HG03378 (cell line): Measurements from ENCODE around the gene GOSR2.
A peak's percentile ranks its signal among the peaks of the same experiment; 100 is the strongest.

Experiments
- ATAC-seq: cut with Tn5 transposase; IDR thresholded peaks from one replicate; pipeline ENCODE4 v1.9.1; 2021; ENCODE audit warnings: mild to moderate bottlenecking, moderate library complexity; ENCODE audit not compliant: unreplicated experiment

The GOSR2 gene

DNA sequence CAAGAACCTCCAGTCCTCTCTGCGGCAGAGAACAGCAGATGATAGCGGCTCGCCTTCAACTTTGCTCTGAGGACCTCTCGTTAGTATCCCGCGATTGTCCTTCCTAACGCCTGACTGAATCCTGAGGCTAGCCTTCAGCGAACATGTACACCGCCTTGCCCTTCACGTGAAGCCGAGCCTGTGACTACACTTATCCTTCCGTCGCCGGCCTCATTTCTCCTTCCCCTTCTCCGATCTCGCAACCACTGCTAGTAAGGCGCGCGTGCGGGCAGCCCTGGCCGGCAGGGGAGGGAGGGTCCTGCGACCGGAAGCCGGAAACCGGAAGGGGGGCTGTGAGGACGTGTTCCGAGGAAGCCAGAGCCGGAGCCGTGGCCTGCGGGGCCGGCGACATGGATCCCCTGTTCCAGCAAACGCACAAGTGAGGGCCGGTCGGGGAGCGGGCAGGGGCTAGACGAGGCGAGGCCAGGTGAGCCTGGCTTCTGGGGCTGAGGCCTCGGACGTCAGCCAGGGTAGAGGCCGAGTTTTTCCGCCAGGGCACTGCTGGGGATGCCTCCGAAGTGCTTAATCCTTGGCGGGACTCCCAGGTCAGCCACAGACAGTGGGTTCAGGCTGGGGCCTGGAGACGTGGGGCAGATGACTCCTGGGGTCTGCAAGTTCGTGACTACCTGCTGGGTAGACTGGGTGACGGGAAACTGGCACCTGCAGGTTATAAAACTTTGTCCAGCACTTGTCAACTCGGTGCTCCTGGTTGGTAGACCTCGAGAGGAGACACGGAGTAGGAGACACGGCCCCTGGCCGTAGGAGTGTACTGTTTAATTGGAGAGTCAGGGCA lies at the start of gene GOSR2:
Gene GOSR2 (plus strand): TSS at position 357 of the 832 bp plus-strand sequence. CDS start 33 bp downstream, at position 390.
- ATAC-seq, result peak; percentile 72

DNA sequence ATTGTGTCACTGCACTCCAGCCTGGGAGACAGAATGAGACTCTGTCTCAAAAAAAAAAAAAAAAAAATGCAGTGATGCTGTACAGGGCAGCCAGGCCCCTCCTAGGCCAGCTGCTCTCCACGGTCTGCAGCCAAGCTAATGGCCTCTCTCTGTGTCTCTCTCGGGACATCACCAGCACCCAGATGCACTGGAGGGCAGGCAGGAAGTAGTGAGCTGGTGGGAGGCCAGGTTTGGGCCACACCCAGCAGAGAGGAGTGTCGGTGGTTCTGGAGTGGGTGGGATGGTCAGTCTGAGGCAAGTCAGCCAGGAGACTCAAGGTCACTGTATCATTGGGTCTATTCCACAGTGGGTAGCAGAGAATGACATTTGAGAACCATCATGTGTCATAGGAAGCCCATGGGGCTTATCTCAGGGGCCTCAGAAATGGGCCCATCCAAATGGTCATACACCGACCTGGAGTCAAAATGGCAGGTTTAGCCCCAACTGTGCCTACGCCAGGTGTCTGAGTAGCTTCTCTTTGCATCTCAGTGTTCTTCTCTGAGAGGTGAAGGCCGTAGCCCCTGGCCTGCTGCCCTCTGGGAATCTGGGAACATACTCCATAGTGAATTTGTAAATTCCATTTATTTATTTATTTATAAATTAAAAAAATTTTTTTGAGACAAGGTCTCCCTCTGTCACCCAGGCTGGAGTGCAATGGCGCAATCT lies 48.9 kb upstream of the GOSR2 start:
- no peak for ATAC-seq

DNA sequence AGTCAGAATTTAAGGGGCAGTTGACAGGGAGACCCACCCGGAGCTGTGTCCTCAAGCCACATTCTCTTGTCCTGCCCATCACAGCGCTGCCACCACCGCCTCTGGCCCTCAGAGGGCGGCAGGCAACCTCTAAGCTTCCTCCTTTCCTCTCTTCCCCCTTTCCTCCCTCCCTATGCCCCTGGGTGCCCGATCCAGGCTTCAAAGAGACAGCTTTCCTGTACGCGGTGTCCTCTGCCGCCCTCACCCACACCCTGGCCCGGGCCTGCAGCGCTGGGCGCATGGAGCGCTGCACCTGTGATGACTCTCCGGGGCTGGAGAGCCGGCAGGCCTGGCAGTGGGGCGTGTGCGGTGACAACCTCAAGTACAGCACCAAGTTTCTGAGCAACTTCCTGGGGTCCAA lies 48.1 kb upstream of the GOSR2 start:
- ATAC-seq, result no peak

DNA sequence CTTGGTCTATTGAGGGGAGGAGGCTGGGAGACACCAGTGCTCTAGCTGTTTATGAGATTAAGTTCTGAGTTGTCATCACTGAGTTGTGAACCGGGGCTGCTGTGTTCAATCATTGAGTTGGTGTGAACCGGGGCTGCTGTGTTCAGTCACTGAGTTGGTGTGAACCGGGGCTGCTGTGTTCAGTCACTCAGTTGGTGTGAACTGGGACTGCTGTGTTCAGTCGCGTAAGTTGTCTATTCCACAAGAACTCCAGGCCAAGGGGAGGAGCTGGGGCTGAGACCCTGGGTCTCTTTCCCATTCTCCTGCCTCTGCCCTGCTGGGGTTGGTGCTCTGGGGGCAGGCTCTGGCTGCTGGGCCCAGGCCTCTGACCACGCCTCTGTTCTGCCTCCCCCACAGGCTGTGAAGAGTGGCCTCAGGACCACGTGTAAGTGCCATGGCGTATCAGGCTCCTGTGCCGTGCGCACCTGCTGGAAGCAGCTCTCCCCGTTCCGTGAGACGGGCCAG lies 47.1 kb upstream of the GOSR2 start:
- no peak for ATAC-seq

DNA sequence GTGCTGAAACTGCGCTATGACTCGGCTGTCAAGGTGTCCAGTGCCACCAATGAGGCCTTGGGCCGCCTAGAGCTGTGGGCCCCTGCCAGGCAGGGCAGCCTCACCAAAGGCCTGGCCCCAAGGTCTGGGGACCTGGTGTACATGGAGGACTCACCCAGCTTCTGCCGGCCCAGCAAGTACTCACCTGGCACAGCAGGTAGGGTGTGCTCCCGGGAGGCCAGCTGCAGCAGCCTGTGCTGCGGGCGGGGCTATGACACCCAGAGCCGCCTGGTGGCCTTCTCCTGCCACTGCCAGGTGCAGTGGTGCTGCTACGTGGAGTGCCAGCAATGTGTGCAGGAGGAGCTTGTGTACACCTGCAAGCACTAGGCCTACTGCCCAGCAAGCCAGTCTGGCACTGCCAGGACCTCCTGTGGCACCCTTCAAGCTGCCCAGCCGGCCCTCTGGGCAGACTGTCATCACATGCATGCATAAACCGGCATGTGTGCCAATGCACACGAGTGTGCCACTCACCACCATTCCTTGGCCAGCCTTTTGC lies 46.5 kb upstream of the GOSR2 start:
- ATAC-seq, result no peak

DNA sequence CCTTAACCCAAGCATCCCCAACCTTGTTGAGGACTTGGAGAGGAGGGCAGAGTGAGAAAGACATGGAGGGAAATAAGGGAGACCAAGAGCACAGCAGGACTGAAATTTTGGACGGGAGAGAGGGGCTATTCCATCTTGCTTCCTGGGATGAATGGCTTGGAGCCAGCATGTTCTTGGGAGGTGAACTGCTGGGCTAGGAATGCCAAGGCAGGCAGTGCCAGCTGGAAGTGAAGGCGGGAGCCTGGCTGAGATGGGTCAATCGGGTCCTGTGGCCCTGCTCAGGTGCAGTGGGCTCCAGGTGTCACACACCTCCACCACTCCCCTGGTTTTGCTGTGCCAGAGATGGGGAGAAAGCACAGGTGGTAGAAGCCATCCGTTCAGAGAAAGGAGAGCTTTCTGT lies 46.0 kb upstream of the GOSR2 start:
- ATAC-seq, result no peak

DNA sequence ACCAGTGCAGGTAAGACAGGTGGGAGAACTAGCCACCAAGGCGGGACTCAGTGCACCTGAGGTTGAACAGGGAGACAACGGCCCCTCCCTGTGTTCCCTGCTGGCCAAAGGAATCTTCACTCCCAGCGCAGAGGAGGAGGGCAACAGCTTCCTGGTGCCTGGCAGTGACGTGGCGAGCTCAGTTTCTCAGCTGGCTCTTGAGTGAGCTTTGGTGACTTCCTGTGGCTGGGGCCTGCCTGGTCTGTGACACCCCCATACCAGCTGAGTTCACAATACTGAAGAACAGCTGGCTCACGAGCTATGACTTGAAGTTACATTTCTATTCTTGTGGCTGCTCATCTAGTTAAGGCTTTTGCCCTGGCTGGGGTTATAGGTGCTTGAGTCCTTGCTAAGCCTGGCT lies 45.5 kb upstream of the GOSR2 start:
- no peak for ATAC-seq

DNA sequence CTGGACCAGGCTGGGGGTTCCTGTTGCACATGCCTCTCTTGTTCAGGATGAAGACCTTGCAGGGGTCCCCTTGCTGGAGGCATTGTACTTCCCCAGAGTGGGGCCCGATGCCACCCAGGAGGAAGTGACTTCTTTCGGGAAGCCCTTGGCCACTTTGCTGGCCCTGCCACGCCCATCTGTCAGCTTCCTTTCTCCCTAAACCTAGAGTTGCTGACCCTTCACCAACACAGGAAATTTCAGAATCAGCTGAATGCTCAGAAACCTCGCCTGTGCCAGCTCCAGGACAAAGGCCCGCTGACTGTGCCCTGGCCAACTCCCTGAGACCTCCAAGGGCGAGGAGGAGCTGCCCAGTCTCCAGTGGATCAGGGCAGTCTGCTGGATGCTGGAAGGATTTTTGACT lies 44.9 kb upstream of the GOSR2 start:
- no peak for ATAC-seq

DNA sequence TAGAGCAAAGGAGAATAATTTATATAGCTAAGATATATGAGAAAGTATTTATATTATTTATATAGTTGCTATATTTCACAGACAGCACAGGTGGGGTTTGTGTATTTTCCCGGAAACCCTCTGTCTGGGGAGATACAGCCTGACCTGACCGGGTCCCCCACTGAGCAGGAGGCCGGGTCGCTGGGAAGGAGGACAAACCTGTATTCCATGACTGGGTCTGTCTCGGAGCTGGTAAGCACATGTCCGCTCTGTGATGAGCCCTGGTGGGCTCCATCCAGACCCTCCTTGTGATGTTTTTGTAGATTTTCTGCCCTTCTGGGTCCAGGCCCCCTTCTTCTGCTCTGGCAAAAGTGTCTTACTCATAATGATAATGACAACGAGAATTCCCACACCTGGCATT lies 43.9 kb upstream of the GOSR2 start:
- ATAC-seq, result no peak

DNA sequence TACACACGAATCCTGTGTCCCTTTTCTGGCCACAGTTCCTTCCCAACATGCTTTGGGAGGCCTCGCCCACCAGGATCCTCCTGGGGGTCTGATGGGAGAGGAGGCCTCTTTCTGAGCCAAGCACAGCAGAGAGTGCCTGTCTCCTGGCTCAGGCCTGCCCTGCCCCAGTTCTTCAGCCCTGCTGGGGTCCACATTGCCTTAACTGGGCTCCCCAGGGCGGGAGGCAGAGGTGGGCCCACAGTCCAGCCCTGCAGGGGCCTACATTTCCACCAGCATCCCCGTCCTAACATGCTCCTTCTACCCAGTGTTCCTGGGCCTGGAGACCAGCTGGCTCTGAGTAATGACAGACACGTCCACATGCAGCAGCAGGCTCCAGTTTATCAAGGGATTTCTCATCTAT lies 41.9 kb upstream of the GOSR2 start:
- no peak for ATAC-seq

DNA sequence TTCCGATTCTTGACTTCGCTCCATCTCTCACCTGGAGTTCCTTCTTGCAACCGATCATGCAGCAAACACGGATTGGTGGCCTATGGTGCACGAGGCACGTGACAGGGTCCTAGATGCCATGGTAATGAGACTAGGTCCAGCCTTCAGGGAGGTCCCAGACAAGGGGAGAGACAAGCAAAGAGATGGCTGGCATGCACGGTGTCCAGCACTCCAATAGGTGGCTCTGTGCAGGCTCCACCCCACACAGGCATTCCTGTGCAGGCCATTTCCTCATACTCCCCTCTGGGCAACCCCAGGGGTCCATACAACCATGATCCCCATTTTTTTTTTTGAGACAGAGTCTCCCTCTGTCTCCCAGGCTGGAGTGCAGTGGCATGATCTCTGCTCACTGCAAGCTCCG lies 40.3 kb upstream of the GOSR2 start:
- ATAC-seq, result no peak

DNA sequence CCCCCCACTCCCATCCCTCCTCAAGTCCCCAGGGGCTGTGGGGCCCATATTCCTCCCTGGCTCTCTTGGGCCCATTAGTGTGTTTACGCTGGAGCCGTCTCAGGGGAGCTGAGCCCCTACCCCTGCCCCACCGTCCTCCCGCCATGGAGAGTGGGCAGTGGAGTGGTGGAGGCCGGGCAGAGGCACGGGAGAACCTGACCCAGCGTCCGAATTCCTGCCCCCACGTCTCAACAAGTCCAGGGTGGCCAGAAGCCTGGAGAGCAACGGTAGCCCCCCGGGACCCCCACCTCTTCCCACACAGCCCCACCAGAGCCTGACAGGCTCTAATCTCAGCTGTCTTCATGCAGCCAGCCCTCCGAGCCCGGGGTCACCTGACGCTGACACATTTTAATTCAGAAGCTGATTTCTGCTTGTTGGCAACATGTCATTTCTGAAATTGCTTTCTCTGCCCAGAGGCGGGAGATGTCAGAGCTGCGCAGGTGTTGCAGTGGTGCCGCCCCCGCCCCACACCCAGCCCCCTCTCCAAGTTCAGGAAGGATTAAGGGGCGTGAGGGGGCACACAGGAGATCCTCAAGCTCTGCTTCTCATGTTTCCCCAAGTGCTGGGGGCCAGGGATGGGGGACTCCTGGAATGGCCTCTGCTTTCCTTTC lies 39.0 kb upstream of the GOSR2 start:
- ATAC-seq, result no peak

DNA sequence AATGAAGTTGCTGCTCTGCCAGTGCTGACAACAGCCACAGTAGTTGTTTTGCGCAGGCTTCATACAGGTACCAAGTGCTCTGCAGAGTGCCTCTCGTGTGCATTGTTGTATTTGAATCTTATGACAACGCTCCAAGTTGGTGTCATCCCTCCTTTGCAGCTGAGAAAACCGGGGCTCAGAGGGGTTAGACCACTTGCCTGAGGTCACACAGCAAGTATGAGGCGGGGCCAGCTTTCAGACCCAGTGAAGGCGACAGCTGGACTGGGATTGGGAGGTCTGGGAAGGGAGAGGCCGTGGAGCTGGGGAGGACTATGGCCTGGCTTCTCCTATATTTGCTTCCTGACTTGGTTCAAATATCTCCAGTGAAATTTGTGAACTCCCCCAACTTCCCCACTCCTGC lies 38.4 kb upstream of the GOSR2 start:
- no peak for ATAC-seq

DNA sequence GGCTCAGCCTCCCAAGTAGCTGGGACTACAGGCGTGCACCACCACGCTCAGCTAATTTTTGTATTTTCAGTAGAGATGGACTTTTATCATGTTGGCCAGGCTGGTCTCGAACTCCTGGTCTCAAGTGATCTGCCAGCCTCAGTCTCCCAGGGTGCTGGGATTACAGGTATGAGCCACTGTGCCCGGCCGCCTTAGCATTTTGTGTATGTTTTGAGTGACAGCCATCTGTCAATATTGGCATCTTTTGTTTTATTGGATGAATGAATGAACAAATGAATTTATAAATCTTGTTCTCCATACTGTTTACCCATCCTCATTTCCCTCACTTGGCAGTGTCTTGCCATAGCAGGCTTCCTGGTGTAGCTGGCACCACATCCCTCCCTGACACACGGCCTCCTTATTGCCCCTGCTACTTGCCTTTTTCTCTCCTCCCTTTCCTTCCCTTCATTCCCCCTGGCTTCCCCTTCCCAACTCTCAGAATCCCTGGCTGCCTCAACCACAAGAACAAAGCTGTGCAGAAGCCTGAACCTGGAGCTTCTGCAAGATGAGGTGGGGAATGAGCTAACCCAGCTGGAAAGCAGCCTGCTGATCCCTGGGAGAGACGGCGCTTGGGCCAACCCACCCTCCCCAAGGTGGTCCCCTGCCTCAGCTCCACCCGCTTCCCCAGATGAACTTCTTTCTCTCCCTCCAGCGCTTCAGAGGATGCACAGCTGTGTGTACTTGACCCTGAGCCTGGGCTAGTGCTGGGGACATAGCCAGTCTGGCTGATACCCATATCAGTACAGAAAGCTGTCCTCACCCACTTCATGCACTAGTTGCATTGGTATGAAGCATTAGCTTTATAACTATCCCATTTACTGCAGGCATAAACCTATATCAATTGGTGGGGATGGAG lies 37.3 kb upstream of the GOSR2 start:
- no peak for ATAC-seq

DNA sequence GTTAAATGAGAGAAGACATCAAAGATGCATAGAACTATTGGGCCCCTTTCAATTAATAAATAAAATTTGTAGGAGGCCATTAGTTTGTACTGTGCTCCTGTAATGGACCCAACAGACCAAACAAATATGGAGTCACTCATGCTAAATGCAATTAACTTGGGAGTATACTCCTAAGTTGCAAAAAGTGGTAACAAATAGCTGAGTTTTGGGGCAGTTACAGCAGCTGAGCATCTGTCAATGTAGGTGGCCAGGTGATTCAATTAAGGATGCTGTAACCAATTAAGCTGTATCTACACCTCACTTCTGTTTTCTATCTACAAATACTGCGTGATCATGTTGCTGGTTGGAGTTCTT lies 36.7 kb upstream of the GOSR2 start:
- no peak for ATAC-seq

DNA sequence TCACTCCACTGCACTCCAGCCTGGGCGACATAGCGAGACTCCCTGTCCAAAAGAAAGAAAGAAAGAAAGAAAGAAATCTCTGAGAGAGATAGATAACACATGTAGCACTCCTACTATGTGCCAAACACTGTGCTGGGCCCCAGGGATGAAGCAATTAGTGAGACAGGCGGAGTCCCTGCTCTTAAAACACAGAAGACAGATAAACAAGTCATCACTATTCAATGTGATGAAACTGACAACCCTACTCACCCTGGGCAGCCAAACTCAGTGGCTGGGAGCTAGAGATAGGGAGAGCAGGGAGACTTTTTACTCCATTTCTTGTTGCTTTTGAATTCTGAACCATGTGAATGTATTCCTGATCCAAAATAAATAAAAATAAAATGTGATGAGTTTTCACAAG lies 35.2 kb upstream of the GOSR2 start:
- ATAC-seq, result no peak

DNA sequence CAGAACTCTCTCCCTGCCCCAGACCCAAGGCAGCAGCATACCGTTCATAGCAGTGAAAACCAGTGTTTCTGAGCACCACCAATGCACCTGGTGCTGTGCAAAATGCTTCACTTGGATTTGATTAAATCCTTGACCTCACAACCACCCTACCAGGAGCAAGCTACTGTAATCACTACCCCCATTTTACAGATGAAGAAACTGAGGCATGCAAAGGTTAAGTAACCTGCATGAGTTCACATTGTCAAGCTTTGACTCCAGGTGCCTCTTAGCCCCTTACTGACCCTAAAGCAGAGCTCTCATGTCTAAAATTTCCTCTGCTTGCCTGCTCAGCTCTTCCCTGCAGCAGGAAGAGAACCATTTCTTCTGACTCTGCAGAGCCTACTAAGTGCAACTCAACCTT lies 34.2 kb upstream of the GOSR2 start:
- no peak for ATAC-seq

DNA sequence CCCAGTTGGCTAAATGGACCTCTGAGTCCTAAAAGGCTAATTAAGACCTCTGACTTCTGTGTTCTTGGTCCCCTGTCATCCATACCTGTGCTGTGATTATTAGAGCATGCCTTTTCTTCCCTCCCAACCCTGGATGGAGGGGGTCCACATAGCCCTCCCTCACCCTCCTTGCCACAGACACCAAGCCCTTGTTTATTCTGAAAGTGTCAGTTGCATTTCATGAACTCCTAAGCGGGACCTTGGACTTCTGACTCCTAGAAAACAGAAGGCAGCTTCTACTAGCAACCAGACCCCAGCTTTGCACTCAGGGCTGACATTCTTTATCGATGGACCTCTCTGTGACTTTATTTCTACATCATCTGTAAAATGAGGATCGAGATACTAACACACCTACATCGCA lies 33.4 kb upstream of the GOSR2 start:
- ATAC-seq, result no peak

DNA sequence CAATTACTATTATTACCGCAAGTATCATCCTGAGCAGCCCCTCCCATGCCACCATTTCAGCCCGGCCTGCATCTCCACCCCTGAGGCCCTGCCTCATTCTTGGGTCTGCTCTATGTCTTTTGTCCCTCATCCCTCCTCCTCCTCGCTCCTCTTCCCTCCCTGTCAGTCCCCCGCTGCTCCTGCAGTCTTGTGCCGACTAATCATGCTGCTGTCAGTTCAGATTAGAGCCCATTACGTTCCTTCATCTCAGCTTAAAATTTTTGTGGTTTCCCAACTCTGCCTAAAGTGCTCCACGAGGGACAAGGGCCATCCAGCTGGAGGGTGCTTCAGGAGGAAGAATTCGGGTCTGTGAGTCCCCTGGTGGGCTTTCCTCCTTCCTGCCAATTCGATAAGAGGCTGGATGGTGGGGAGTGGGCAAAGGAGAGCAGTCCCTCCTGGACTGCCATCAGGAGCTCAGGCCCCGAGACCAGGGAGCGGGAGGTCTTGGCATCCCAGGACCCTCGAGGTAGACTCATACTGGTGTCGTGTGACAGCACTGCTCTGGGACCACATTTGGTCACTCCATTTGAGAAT lies 32.9 kb upstream of the GOSR2 start:
- no peak for ATAC-seq

DNA sequence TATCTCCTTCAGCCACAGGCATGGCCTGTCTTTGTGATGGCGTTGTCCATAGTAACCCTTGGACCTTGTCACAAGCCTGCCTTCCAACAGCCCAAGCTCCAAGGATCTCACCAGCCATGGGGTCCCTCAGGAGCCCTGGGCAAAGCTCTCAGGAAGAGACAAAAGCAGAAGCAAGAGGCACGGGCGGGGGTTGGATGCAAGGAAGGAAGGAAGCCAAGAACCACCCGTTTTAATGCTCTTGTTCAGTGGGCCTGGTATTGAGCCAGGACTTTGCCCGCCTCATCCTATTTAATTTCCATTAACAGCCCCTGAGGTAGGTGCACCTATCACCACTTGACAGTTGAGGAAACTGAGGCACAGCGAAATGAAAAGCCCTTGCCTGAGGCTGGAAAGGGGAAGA lies 32.3 kb upstream of the GOSR2 start:
- ATAC-seq, result no peak
